Measurements from ENCODE around the gene TEKTIP1.
A peak's percentile ranks its signal among the peaks of the same experiment; 100 is the strongest.
"Not testable (repeated sequence)": the region's sequence is repeated elsewhere in the genome, so short reads cannot be mapped to it uniquely, and the experiment has no call there.

Gene TEKTIP1

GRCh38 chr19:3563709-3564524 is 24.9 kb downstream of the TEKTIP1 start:
- no peak for DNase-seq

DNA sequence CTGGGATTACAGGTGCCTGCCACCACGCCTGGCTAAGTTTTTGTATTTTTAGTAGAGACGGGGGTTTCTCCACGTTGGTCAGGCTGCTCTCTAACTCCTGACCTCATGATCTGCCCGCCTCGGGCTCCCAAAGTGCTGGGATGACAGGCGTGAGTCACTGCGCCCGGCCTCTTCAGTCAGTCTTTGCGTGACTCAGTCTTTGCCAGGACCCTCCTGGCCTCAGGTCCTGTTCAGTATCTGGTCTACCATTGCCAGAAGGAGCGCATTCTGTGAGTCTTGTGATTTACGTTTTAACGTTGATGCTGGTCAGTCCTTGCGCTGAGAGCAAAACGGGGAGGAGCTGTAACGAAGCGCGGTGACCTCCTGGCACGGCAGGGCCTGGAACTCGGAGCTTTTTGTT is 26.2 kb downstream of the TEKTIP1 start:
- no peak for DNase-seq

DNA sequence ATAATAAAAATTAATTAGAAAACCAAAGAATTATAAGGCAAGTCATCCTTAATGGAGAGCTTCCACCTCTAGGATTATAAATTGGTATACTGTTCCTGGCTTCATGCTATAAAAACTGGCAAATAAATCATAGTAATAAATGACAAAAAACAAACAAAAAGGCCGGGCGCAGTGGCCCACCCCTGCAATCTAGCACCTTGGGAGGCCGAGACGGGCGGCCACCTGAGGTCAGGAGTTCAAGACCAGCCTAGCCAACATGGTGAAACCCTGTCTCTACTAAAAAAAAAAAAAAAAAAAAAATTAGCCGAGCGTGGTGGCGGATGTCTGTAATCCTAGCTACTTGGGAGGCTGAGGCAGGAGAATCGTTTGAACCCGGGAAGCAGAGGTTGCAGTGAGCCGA is 31.1 kb downstream of the TEKTIP1 start:
- not testable (repeated sequence) for DNase-seq

DNA sequence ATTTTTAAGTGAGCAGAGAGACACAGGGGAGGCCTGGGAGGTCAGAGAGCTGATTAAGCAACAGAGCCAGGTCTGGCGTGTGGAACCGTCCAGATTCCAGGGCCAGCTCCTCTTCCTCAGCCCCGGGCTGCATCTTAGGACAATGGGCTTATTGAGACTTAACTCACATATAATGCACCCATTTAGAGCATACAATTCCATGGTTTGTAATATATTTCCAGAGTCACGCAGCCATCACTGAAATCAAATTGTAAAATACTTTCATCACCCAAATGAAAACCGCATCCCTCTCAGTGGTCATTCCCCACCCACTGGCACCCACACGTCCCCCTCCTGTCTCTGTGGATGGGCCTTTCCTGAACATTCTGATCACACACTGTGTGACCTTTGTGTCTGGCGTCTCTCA is 31.6 kb downstream of the TEKTIP1 start:
- no peak for DNase-seq

- DNase-seq, result peak; percentile 100
Measured at GRCh38 chr19:3572132-3572854, 33.3 kb downstream of the TEKTIP1 start.

DNA sequence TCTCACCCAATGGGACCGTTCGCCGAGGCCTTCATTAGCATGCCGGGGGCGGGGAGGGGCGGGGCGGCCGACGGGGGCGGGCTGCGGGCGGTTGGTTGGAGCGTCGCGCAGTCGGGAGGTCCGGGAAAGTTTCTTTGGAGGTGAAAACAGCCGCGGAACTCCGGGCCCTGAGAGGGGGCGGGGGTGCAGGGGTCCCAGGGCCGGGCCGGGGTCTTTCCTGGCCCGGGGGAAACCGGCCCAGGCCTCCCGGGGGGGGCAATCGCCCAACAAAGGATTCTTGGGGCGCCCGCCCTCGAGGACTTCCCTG is 33.8 kb downstream of the TEKTIP1 start, which contains the start of gene HMG20B:
HMG20B (plus strand) TSS at position 90 of the 307 bp plus-strand sequence. CDS start 366 bp downstream, outside the sequence.
- DNase-seq, result no peak

GRCh38 chr19:3573162-3573857 is 34.3 kb downstream of the TEKTIP1 start:
- peak; percentile 53 for DNase-seq

- peak; percentile 93 for DNase-seq
Measured at GRCh38 chr19:3573858-3574637, 35.1 kb downstream of the TEKTIP1 start.

DNA sequence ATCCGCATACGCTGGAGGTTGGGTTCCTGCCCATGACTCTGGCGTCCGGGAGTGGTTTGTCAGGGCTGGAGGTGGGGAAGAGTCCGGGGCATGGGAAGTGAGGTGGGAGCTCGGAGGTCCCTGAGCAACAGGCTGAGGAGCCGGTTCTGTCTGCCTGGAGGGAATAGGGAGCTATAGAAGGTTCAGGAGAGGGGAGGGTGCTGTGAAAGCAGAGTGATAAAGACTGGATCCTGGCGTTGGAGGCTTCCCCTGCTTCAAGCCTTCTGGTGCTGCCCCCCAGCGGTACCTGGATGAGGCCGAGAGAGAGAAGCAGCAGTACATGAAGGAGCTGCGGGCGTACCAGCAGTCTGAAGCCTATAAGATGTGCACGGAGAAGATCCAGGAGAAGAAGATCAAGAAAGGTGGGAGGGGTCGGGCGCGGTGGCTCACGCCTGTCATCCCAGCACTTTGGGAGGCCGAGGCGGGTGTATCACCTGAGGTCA is 36.3 kb downstream of the TEKTIP1 start:
- DNase-seq, result no peak

- no peak for DNase-seq
Measured at GRCh38 chr19:3575949-3576673, 37.1 kb downstream of the TEKTIP1 start.

- DNase-seq, result peak; percentile 85
Measured at GRCh38 chr19:3576696-3577443, 37.9 kb downstream of the TEKTIP1 start.

DNA sequence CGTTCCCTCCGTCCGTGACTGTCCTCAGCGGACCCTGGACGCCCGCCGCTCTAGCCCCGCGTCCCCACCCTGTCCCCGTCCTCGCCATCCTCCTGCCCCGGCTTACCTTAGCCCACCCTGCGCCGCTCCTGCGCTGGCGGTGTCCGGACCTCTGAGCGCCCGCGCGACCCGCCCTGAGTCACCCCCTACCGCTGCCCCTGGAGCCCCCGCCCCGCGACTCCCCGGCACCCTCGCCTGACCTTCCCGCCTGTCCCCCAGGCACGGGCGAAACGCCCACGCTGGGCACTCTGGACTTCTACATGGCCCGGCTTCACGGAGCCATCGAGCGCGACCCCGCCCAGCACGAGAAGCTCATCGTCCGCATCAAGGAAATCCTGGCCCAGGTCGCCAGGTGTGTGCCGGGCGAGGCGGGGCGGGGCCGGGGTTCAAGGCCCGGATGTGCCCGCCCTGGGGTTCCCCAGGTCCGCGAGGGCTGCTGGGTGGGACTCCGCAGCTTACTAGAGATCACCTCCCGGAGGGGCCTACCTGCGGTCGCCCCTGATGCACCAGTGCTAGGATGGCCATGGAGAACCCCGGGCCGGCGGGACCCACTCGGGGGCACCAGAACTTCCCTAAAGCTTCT is 38.9 kb downstream of the TEKTIP1 start:
- no peak for DNase-seq

DNA sequence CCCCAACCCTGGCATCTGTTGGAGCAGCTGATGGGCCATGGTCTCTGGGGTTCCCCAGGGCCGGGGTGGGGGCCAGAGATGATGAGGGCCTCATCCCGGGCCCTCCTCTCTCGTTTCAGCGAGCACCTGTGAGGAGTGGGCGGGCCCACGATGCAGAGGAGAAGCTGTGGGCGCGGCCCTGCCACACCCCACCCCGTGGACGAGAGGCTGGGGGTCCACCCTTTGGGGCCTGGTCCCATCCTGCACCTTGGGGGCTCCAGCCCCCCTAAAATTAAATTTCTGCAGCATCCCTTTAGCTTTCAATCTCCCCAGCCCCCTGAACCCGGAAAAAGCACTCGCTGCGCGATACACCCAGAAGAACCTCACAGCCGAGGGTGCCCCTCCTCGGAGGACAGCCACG is 39.4 kb downstream of the TEKTIP1 start:
- DNase-seq, result no peak

GRCh38 chr19:3580156-3580934 is 41.4 kb downstream of the TEKTIP1 start:
- no peak for DNase-seq

DNA sequence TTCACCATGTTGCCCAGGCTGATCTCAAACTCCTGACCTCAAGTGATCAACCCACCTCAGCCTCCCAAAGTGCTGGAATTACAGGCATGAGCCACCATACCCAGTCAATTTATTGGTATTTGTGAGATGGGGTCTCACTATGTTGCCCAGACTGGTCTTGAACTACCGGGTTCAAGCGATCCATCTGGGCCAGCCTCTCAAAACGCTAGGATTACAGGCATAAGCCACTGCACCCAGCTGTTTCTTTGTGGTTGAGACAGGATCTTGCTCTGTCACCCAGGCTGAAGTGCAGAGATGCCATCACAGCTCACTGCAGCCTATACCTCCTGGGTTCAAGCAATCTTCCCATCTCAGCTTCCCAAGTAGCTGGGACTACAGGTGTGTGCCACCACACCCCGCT is 42.8 kb downstream of the TEKTIP1 start:
- DNase-seq, result not testable (repeated sequence)

GRCh38 chr19:3584036-3584802 is 45.2 kb downstream of the TEKTIP1 start:
- DNase-seq, result not testable (repeated sequence)

GRCh38 chr19:3585301-3586126 is 46.5 kb downstream of the TEKTIP1 start, which contains the start of gene GIPC3:
Gene GIPC3, plus strand, starts transcription at chr19:3585478. Its CDS starts 120 bp downstream, at chr19:3585598.
- no peak for DNase-seq

GRCh38 chr19:3586127-3586626 is 47.2 kb downstream of the TEKTIP1 start:
- no peak for DNase-seq
